Adrenal gland (tissue), 12 donors: ENCODE measurements around the gene EFNA1. TPM values are rescaled to one million over a fixed set of nuclear protein-coding genes. Genes with fewer than 3 reads are reported as not detected.

Experiments used
- DNase-seq, 7 donors: peaks; one replicate each; pipeline ENCODE4 v3.0.0-alpha.2; 2019 to 2020
- H3K27ac ChIP-seq, 5 donors: fragments of 200-600 bp; sonication (generic) in 4 of 5; 1 replicate in 3 of 5; 2 replicates in 2 of 5; pipeline versions ENCODE4 v1.5.1 to v1.8.0; 2016 to 2020; ENCODE audit warnings: mild to moderate bottlenecking in 1 of 5
- H3K27me3 ChIP-seq: fragments of 200-600 bp; 2 replicates; pipeline ENCODE4 v1.8.0; 2021
- H3K36me3 ChIP-seq, 2 donors: fragments of 200-600 bp; replicated peaks in 1 of 2; 1 replicate in 1 of 2; 2 replicates in 1 of 2; pipeline versions ENCODE4 v1.5.1 to v1.8.0; 2018 to 2022
- H3K4me1 ChIP-seq, 2 donors: fragments of 200-600 bp; replicated peaks in 1 of 2; 1 replicate in 1 of 2; 2 replicates in 1 of 2; pipeline versions ENCODE4 v1.5.1 to v1.8.0; 2018 to 2021
- H3K4me3 ChIP-seq, 4 donors: fragments of 200-600 bp; sonication (generic) in 3 of 4; one replicate each; pipeline ENCODE4 v1.5.1; 2016 to 2018
- H3K9me3 ChIP-seq, 3 donors: fragments of 200-600 bp; sonication (generic) in 1 of 3; replicated peaks in 1 of 3; 1 replicate in 2 of 3; 2 replicates in 1 of 3; pipeline versions ENCODE4 v1.5.1 to v1.8.0; 2016 to 2021
- POLR2A ChIP-seq, 2 donors: fragments of 450-650 bp; IDR thresholded peaks; one replicate each; pipeline ENCODE4 v1.6.1; 2017; ENCODE audit warnings: antibody characterized with exemption in 2 of 2, mild to moderate bottlenecking in 2 of 2, moderate library complexity in 1 of 2
- WGBS, 4 donors: extraction: QIAGEN DNeasy Blood & Tissue Kit in 2 of 4; methylation state at CpG; one replicate each; pipeline versions ENCODE4 v1.1.5 to v1.1.7; 2013 to 2017; 5-methylcytosine and 5-hydroxymethylcytosine counted together
- intact Hi-C, 2 donors: fragments of 100-400 bp; cut with DNase I; formaldehyde crosslinking; loops; one replicate each; pipeline versions ENCODE4 v1.14.1 to v1.15.0; 2022 to 2023
- polyA plus RNA-seq, 3 donors: library from polyadenylated mRNA; stranded (reverse); fragments of 200-250 nt in 2 of 3; fragments of 350-450 nt in 1 of 3; fragmentation: Illumina TruSeq in 1 of 3; extraction: RNeasy Lipid Tissue Mini Kit (QIAGEN cat#74804) in 1 of 3; gene quantifications; one replicate each; pipeline ENCODE4 v1.2.3, GENCODE V29; 2013 to 2014
- total RNA-seq, 9 donors: library from RNA; depleted of rRNA in 4 of 9; stranded (reverse); fragments of >200 nt in 4 of 9; fragments of 120-200 nt in 1 of 9; fragmentation: NEBNext Ultra II Directional in 1 of 9; extraction: Animal tissue kit (Norgen Biotek cat#: 25700) in 1 of 9; gene quantifications; one replicate each; pipeline versions ENCODE4 v1.1.0 to v1.2.4, GENCODE V29; 2013 to 2023
- TF ChIP-seq, protein P1 (sequence below), 6 experiments: fragments of 450-650 bp in 4 of 6; fragments of 200-600 bp in 2 of 6; sonication (generic) in 1 of 6; IDR thresholded peaks; 1 replicate in 5 of 6; 2 replicates in 1 of 6; pipeline versions ENCODE4 v1.5.1 to v1.8.0; 2016 to 2021; ENCODE audit warnings: antibody characterized with exemption in 6 of 6, mild to moderate bottlenecking in 2 of 6, moderate library complexity in 1 of 6
- donor health status: healthy with polysubstance abuse.
- donor health status: Bipolar disorder and iron deficiency.
- donor health status: DM: yes; HTN: yes; CAD: no.
- donor health status: DM: no; HTN: no; CAD: no.
- donor health status: DM: no; HTN: no; CAD: no.
- donor health status: DM: yes; HTN: yes; CAD: no.

Gene EFNA1
- total and polyA plus RNA-seq, 12 donors: 6.6 to 49.7 (median 28.9) TPM

DNA sequence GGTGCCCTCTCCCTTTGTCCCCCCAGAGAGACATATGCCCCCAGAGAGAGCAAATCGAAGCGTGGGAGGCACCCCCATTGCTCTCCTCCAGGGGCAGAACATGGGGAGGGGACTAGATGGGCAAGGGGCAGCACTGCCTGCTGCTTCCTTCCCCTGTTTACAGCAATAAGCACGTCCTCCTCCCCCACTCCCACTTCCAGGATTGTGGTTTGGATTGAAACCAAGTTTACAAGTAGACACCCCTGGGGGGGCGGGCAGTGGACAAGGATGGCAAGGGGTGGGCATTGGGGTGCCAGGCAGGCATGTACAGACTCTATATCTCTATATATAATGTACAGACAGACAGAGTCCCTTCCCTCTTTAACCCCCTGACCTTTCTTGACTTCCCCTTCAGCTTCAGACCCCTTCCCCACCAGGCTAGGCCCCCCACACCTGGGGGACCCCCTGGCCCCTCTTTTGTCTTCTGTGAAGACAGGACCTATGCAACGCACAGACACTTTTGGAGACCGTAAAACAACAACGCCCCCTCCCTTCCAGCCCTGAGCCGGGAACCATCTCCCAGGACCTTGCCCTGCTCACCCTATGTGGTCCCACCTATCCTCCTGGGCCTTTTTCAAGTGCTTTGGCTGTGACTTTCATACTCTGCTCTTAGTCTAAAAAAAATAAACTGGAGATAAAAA lies 40.7 kb upstream of the EFNA1 start:
- H3K27me3 ChIP-seq: peaks cover 21% of the 10 kb centered on the region
- no peak for TF ChIP-seq POLR2A (IDR thresholded peaks at IDR 0.05)
- TF ChIP-seq, protein P1, sequence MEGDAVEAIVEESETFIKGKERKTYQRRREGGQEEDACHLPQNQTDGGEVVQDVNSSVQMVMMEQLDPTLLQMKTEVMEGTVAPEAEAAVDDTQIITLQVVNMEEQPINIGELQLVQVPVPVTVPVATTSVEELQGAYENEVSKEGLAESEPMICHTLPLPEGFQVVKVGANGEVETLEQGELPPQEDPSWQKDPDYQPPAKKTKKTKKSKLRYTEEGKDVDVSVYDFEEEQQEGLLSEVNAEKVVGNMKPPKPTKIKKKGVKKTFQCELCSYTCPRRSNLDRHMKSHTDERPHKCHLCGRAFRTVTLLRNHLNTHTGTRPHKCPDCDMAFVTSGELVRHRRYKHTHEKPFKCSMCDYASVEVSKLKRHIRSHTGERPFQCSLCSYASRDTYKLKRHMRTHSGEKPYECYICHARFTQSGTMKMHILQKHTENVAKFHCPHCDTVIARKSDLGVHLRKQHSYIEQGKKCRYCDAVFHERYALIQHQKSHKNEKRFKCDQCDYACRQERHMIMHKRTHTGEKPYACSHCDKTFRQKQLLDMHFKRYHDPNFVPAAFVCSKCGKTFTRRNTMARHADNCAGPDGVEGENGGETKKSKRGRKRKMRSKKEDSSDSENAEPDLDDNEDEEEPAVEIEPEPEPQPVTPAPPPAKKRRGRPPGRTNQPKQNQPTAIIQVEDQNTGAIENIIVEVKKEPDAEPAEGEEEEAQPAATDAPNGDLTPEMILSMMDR (IDR thresholded peaks at IDR 0.05): no peak
- H3K27ac ChIP-seq: no peak overlapping the region
- peak in 1 of 7 donors; percentile 42 for DNase-seq
- H3K4me1 ChIP-seq: peaks cover 11 to 30% of the 10 kb centered on the region in 2 donors
- no peaks in the 10 kb centered on the region for H3K9me3 ChIP-seq
- H3K4me3 ChIP-seq: no peak overlapping the region
- no peaks in the 10 kb centered on the region for H3K36me3 ChIP-seq
- intact Hi-C loops: no loop called here
- WGBS, 4 donors: 66 to 72% (median 68%) methylated on average over 7 to 8 of the region's 8 CpGs

DNA sequence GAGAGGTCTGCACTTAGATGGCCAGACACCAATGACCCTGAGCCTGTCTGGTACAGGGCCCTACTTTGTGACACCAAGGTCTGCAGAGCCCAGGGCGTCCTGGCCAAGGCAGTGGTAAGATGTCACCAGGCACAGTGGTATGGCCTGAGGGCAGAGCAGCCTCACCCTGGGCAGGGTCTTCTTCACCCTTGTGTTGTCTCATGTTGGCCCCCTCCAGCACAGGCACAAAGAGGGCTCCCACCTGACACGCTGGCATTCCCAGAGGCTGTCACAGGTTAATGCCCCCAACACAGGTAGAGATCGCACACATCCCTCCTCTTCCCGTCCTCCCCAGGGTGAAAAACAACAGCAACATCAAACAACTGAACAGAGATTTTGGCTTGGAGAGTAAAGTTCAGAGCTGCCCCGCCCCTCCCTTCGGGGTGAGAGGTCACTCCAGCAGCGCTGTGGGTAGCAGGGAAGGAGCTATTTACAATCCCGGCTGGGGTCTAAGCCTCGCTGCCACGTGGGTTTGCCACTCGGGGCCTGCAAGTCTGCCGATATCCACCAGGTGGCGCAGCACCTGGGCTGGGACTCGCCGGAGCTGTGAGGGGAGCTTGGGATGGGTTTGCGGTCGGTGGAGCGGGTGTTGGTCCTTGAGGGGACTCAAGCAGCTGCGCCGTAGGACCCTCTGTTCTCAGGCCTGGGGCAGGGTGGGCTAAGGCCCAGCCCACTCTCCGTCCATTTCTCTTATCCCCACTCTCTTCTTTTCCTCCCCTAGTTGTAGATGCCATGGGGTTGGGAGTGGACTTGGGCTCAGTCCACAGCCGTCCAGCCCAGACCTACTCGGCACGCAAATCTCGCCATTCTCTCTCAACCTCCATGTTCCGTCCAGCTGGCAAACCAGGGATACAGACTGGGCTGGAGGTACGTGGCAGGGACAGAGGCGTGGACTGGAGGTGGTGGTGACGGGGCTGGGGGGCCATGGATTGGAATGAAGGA lies 36.3 kb upstream of the EFNA1 start:
- Histone ChIP-seq H3K4me3 (no peak overlapping the region), H3K9me3 (no peaks in the 10 kb centered on the region), H3K36me3 (no peaks in the 10 kb centered on the region), H3K4me1 (peaks cover 0 to 7% of the 10 kb centered on the region in 2 donors), H3K27me3 (no peaks in the 10 kb centered on the region), H3K27ac (no peak overlapping the region)
- no peak for TF ChIP-seq POLR2A (IDR thresholded peaks at IDR 0.05)
- TF ChIP-seq, protein P1 (IDR thresholded peaks at IDR 0.05): peak; percentile 92 to 100 (median 97)
- intact Hi-C loops: loop anchor here (2.0 to 5.0 kb wide), 2 partner anchors 36 to 75 kb away; partner anchors contain the start of gene EFNA1 (in 1 of the 2)
- peak; percentile 68 to 87 (median 80) for DNase-seq
- 17 to 30% (median 19%) methylated on average over 18 to 29 of the region's 29 CpGs for WGBS, 4 donors

GRCh38 chr1:155092131-155092530 lies 35.5 kb upstream of the EFNA1 start:
- TF ChIP-seq POLR2A (IDR thresholded peaks at IDR 0.05): no peak
- TF ChIP-seq, protein P1 (IDR thresholded peaks at IDR 0.05): no peak
- Histone ChIP-seq H3K27ac (no peak overlapping the region), H3K4me1 (peaks cover 0 to 5% of the 10 kb centered on the region in 2 donors), H3K9me3 (no peaks in the 10 kb centered on the region), H3K36me3 (no peaks in the 10 kb centered on the region), H3K4me3 (no peak overlapping the region), H3K27me3 (no peaks in the 10 kb centered on the region)
- 67 to 74% (median 70%) methylated on average over 5 to 6 of the region's 6 CpGs for WGBS, 4 donors
- DNase-seq: no peak
- intact Hi-C loops: loop anchor here (2.0 to 5.0 kb wide), 2 partner anchors 35 to 75 kb away; partner anchors contain the start of gene EFNA1 (in 1 of the 2)

- Histone ChIP-seq H3K36me3 (no peaks in the 10 kb centered on the region), H3K4me1 (peaks cover 0 to 5% of the 10 kb centered on the region in 2 donors), H3K27ac (no peak overlapping the region), H3K9me3 (no peaks in the 10 kb centered on the region), H3K27me3 (no peaks in the 10 kb centered on the region), H3K4me3 (no peak overlapping the region)
- TF ChIP-seq POLR2A (IDR thresholded peaks at IDR 0.05): no peak
- TF ChIP-seq, protein P1 (IDR thresholded peaks at IDR 0.05): no peak
- 71 to 84% (median 81%) methylated on average over 12 of the region's 12 CpGs for WGBS, 4 donors
- DNase-seq: no peak
- intact Hi-C loops: loop anchor here (2.0 to 5.0 kb wide), 2 partner anchors 35 to 74 kb away; partner anchors contain the start of gene EFNA1 (in 1 of the 2)
Measured at GRCh38 chr1:155092641-155093040, 35.0 kb upstream of the EFNA1 start.
